Lung (tissue), 12 donors: ENCODE measurements around the gene MPP2. TPM values are rescaled to one million over a fixed set of nuclear protein-coding genes. Genes with fewer than 3 reads are reported as not detected.
A peak's percentile ranks its signal among the peaks of the same experiment; 100 is the strongest.

Experiments used
- ATAC-seq: fragments of 200-7000 bp; cut with Tn5 transposase; one replicate; pipeline ENCODE4 v1.9.1; 2020; ENCODE audit warnings: moderate number of reproducible peaks; ENCODE audit not compliant: insufficient read depth, low FRiP score
- DNase-seq, 3 donors: peaks; one replicate each; pipeline ENCODE4 v3.0.0-alpha.2; 2013 to 2017
- H3K27ac ChIP-seq, 2 donors: one replicate each; pipeline ENCODE4 v1.5.1; 2013; ENCODE audit warnings: mild to moderate bottlenecking in 2 of 2, moderate library complexity in 2 of 2, control low read depth in 1 of 2, inconsistent platforms in 1 of 2, low read depth in 1 of 2, low read length in 1 of 2
- H3K27me3 ChIP-seq, 3 donors: one replicate each; pipeline ENCODE4 v1.5.1; 2013; ENCODE audit warnings: low read length in 2 of 3; ENCODE audit not compliant: control insufficient read depth in 3 of 3, insufficient read depth in 3 of 3
- H3K36me3 ChIP-seq, 4 donors: one replicate each; pipeline ENCODE4 v1.5.1; 2013; ENCODE audit warnings: low read length in 4 of 4, mild to moderate bottlenecking in 1 of 4, moderate library complexity in 1 of 4; ENCODE audit not compliant: control insufficient read depth in 4 of 4, insufficient read depth in 4 of 4
- H3K4me1 ChIP-seq, 5 donors: one replicate each; pipeline ENCODE4 v1.5.1; 2013; ENCODE audit warnings: low read length in 5 of 5, mild to moderate bottlenecking in 2 of 5, moderate library complexity in 1 of 5; ENCODE audit not compliant: control insufficient read depth in 5 of 5, insufficient read depth in 5 of 5
- H3K4me3 ChIP-seq: one replicate; pipeline ENCODE4 v1.5.1; 2013; ENCODE audit warnings: mild to moderate bottlenecking, control low read depth, moderate library complexity
- H3K9ac ChIP-seq, 2 donors: one replicate each; pipeline ENCODE4 v1.5.1; 2013; ENCODE audit warnings: low read length in 2 of 2, control low read depth in 1 of 2; ENCODE audit not compliant: insufficient read depth in 1 of 2
- H3K9me3 ChIP-seq, 4 donors: one replicate each; pipeline ENCODE4 v1.5.1; 2013; ENCODE audit warnings: low read length in 3 of 4, mild to moderate bottlenecking in 1 of 4, moderate library complexity in 1 of 4; ENCODE audit not compliant: control insufficient read depth in 4 of 4, insufficient read depth in 3 of 4
- CTCF ChIP-seq: IDR thresholded peaks from 2 replicates; pipeline ENCODE4 v1.5.1; 2012; ENCODE audit warnings: mild to moderate bottlenecking; ENCODE audit errors: control extremely low read depth, extremely low read depth
- WGBS, 2 donors: extraction: QIAGEN DNeasy Blood & Tissue Kit; methylation state at CpG; one replicate each; pipeline ENCODE4 v1.1.7; 2013; 5-methylcytosine and 5-hydroxymethylcytosine counted together
- polyA plus RNA-seq, 2 donors: library from polyadenylated mRNA; stranded (reverse); fragments of 200-250 nt; gene quantifications; one replicate each; pipeline ENCODE4 v1.2.1, GENCODE V29; 2013
- total RNA-seq, 2 donors: library from RNA; depleted of rRNA in 1 of 2; stranded (reverse); fragments of >200 nt in 1 of 2; gene quantifications; one replicate each; pipeline ENCODE4 v1.2.1, GENCODE V29; 2014 to 2021
- donor health status: control.
- donor health status: control.
- donor health status: Bipolar disorder and iron deficiency.
- donor health status: healthy.
- donor health status: DM: yes; HTN: yes; CAD: no.

Gene MPP2
- total and polyA plus RNA-seq, 4 donors, result 0.24 to 1.3 (median 0.69) TPM

GRCh38 chr17:43825567-43825966 lies 81.8 kb downstream of the MPP2 start:
- DNase-seq, result no peak
- Histone ChIP-seq H3K4me3 (no peak overlapping the region), H3K27ac (peak overlapping the region in 1 of 2 donors; percentile 88), H3K9me3 (no peaks in the 10 kb centered on the region), H3K4me1 (peaks cover 0 to 17% (median 0%) of the 10 kb centered on the region in 5 donors), H3K9ac (no peak overlapping the region), H3K36me3 (peaks cover 0 to 22% (median 6%) of the 10 kb centered on the region in 4 donors), H3K27me3 (no peaks in the 10 kb centered on the region)
- 93 to 95% methylated on average over 12 of the region's 12 CpGs for WGBS, 2 donors
- TF ChIP-seq CTCF, result no peak
- no peak for ATAC-seq

Other genes starting within 250 kb of the MPP2 start
- gene MEOX1, start 245.6 kb downstream of the MPP2 start, total RNA-seq, result 1 to 10 TPM in 1 of 2 donors, under 1 TPM in 1; 0.31 to 1.2 TPM
- gene MEOX1, start 245.6 kb downstream of the MPP2 start, polyA plus RNA-seq, result 1 to 10 TPM in 1 of 2 donors, under 1 TPM in 1; 0.26 to 1.1 TPM
- not detected for gene SOST, start 148.7 kb downstream of the MPP2 start, total RNA-seq
- under 1 TPM; 0.02 to 0.04 TPM for gene SOST, start 148.7 kb downstream of the MPP2 start, polyA plus RNA-seq
- gene DUSP3, start 128.6 kb downstream of the MPP2 start, total RNA-seq, result 10 to 100 TPM; 49.6 to 86.3 TPM
- gene DUSP3, start 128.6 kb downstream of the MPP2 start, polyA plus RNA-seq, result 10 to 100 TPM; 50.5 to 82.6 TPM
- gene CFAP97D1, start 127.1 kb downstream of the MPP2 start, total RNA-seq, result under 1 TPM in 1 of 2 donors, not detected in 1; 0.06 TPM
- under 1 TPM; 0.01 to 0.02 TPM for gene CFAP97D1, start 127.1 kb downstream of the MPP2 start, polyA plus RNA-seq
- gene MPP3, start 74.4 kb downstream of the MPP2 start, total RNA-seq, result 10 to 100 TPM; 32.2 to 38.7 TPM
- gene MPP3, start 74.4 kb downstream of the MPP2 start, polyA plus RNA-seq, result 10 to 100 TPM in 1 of 2 donors, 1 to 10 TPM in 1; 9.9 to 17.0 TPM
- 1 to 10 TPM; 1.1 to 6.8 TPM for gene CD300LG, start 60.4 kb downstream of the MPP2 start, total RNA-seq
- gene CD300LG, start 60.4 kb downstream of the MPP2 start, polyA plus RNA-seq, result 1 to 10 TPM; 1.4 to 3.6 TPM
- gene PPY, start 34.9 kb upstream of the MPP2 start, total RNA-seq, result not detected
- gene PPY, start 34.9 kb upstream of the MPP2 start, polyA plus RNA-seq, result not detected
- gene PYY, start 46.4 kb upstream of the MPP2 start, total RNA-seq, result under 1 TPM in 1 of 2 donors, not detected in 1; 0.25 TPM
- gene PYY, start 46.4 kb upstream of the MPP2 start, polyA plus RNA-seq, result under 1 TPM in 1 of 2 donors, not detected in 1; 0.05 TPM
- gene NAGS, start 97.1 kb upstream of the MPP2 start, total RNA-seq, result 10 to 100 TPM in 1 of 2 donors, 1 to 10 TPM in 1; 2.6 to 10.7 TPM
- gene NAGS, start 97.1 kb upstream of the MPP2 start, polyA plus RNA-seq, result 1 to 10 TPM; 3.6 to 6.4 TPM
- gene TMEM101, start 107.4 kb upstream of the MPP2 start, total RNA-seq, result 10 to 100 TPM; 32.9 to 33.3 TPM
- gene TMEM101, start 107.4 kb upstream of the MPP2 start, polyA plus RNA-seq, result 10 to 100 TPM; 28.7 to 43.5 TPM
- gene LSM12, start 159.1 kb upstream of the MPP2 start, total RNA-seq, result 10 to 100 TPM; 14.8 to 45.3 TPM
- gene LSM12, start 159.1 kb upstream of the MPP2 start, polyA plus RNA-seq, result 10 to 100 TPM; 25.8 to 54.6 TPM
- 10 to 100 TPM; 21.2 to 74.6 TPM for gene G6PC3, start 163.2 kb upstream of the MPP2 start, total RNA-seq
- 10 to 100 TPM; 84.8 to 87.4 TPM for gene G6PC3, start 163.2 kb upstream of the MPP2 start, polyA plus RNA-seq
- gene HDAC5, start 216.1 kb upstream of the MPP2 start, total RNA-seq, result 10 to 100 TPM; 33.8 to 77.4 TPM
- 10 to 100 TPM; 29.6 to 39.0 TPM for gene HDAC5, start 216.1 kb upstream of the MPP2 start, polyA plus RNA-seq
- gene HROB, start 234.4 kb upstream of the MPP2 start, total RNA-seq, result 1 to 10 TPM in 1 of 2 donors, under 1 TPM in 1; 0.88 to 1.3 TPM
- under 1 TPM; 0.61 to 0.87 TPM for gene HROB, start 234.4 kb upstream of the MPP2 start, polyA plus RNA-seq